Stimulated activated naive CD8-positive, alpha-beta T cell treated with anti-CD3 and anti-CD28 coated beads, Interleukin-15, Interleukin-2, amounts not matched to agents 100 U/mL and 50 U/mL, for 24 hours (primary cell): ENCODE measurements around the gene COMTD1.
"Not testable (repeated sequence)": the region's sequence is repeated elsewhere in the genome, so short reads cannot be mapped to it uniquely, and the experiment has no call there.

ENCODE experiments used
- ATAC-seq: fragments of 150-1000 bp; cut with Tn5 transposase; one replicate; pipeline ENCODE4 v1.10.0; 2021
- DNase-seq: peaks from one replicate; pipeline ENCODE4 v3.0.0; 2021

Gene COMTD1

DNA sequence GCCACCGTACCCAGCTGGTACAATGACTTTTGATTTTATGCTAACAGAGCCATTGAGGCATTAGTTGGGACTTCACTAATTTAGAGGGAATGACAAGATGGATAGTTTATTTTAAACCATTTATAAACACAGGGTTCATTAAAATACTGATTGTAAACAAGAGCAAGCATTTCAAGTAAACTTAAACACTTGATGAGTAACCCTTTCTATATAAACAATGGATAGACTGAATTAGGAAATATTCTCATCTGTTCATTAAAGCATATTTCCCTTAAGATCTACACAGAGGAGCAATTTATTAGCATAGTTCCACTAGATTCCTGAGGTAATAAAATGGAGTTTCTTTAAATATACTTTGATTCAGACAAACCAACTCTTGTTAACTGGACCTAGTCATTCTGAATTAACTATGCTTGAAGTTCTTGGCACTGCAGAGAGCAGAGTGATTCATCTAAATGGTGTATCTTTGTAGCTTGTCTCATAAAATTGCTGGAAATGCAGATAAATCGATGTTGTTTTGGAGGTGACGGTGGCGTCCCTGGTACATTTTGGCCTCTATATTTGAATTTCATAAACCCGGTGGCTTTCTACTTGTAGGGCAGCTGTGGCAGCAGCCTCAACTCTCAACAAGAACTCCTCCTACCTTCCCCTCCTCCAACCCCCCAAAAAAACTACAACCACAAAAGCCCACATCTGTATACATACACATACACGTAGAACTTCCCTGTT is 40.6 kb downstream of the COMTD1 start:
- DNase-seq (no peak), ATAC-seq (no peak)

DNA sequence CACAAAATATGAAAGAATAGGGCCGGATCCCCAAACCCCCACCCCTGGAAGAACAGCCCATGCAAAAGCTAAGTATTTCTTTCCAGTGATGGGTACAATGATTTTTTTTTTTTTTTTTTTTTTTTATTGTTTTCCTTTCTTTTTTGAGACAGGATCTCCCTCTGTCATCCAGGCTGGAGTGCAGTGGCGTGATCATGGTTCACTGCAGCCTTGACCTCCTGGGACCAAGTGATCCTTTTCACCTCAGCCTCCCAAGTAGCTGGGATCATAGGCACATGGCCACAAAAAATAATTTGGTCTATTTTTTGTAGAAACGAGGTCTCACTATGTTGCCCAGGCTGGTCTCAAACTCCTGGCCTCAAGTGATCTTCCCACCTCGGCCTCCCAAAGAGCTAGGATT is 41.1 kb downstream of the COMTD1 start:
- ATAC-seq, DNase-seq: not testable (repeated sequence)

DNA sequence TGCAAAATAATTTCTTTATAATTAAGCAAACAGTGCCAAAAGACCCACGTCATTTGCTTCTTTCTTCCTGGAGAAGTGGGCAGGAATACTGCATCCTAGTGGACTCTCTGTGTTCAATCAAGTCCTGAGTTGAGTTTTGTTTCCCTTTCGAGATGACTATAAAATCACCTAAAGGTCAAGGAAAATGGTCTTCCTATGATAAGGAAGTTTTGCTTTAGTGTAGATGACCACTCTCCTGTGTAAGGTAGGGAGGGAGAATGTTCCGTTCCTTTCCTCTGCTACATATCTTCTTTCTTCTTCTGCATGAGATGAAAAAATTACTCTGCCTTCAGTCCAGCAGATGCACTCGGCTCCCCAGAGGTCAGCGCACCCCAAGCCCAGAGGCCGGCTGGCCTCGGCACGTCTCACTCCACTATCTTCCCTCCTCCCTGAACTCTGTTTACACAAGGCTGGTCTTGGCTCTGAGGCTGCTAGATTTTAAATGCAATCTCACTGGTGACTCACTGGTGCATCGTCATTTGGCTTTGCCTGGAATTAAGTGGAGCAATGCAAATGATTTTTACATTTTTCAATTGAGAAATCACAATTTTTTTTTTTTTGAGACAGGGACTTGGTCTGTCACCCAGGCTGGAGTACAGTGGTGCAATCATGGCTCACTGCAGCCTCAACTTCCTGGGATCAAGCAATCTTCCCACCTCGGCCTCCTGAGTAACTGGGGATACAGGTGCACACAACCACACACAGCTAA is 43.8 kb downstream of the COMTD1 start:
- no peak for DNase-seq
- no peak for ATAC-seq

- no peak for DNase-seq
- no peak for ATAC-seq
Measured at GRCh38 chr10:75189266-75190096, 46.3 kb downstream of the COMTD1 start.

GRCh38 chr10:75188522-75188921 is 47.2 kb downstream of the COMTD1 start:
- DNase-seq, ATAC-seq: not testable (repeated sequence)

- DNase-seq (peak; percentile 54), ATAC-seq (peak; percentile 85)
Measured at GRCh38 chr10:75187961-75188426, 47.8 kb downstream of the COMTD1 start.

- ATAC-seq: no peak
- DNase-seq: no peak
Measured at GRCh38 chr10:75186310-75186709, 49.4 kb downstream of the COMTD1 start.
